Measurements from ENCODE around the gene VASN.

GRCh38 chr16:4364196-4365013 is 7.2 kb upstream of the VASN start:
- TF ChIP-seq, protein P1, sequence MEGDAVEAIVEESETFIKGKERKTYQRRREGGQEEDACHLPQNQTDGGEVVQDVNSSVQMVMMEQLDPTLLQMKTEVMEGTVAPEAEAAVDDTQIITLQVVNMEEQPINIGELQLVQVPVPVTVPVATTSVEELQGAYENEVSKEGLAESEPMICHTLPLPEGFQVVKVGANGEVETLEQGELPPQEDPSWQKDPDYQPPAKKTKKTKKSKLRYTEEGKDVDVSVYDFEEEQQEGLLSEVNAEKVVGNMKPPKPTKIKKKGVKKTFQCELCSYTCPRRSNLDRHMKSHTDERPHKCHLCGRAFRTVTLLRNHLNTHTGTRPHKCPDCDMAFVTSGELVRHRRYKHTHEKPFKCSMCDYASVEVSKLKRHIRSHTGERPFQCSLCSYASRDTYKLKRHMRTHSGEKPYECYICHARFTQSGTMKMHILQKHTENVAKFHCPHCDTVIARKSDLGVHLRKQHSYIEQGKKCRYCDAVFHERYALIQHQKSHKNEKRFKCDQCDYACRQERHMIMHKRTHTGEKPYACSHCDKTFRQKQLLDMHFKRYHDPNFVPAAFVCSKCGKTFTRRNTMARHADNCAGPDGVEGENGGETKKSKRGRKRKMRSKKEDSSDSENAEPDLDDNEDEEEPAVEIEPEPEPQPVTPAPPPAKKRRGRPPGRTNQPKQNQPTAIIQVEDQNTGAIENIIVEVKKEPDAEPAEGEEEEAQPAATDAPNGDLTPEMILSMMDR (IDR thresholded peaks at IDR 0.05; ENCODE audit: low read depth, low read length, poor library complexity, severe bottlenecking): no peak
- no peak for TF ChIP-seq EZH2phosphoT487 (IDR thresholded peaks at IDR 0.05; ENCODE audit: borderline replicate concordance, low read length)

Data from DOHH2 (cell line).